ENCODE data around the gene BEND6. TPM values are rescaled to one million over a fixed set of nuclear protein-coding genes. Genes with fewer than 3 reads are reported as not detected.

The BEND6 gene
- total RNA-seq, 4 donors from 2014 or later, result 0.55 to 0.79 TPM; not detected in 2

GRCh38 chr6:56953597-56954402, 1.1 kb upstream of the BEND6 start:
- Histone ChIP-seq H3K36me3 (no peaks in the 10 kb centered on the region), H3K9me3 (no peaks in the 10 kb centered on the region), H3K4me3 (peak overlapping the region; percentile 8 to 58 (median 50)), H3K27ac (peak overlapping the region; percentile 41 to 72 (median 52)), H3K27me3 (peaks cover 55% of the 10 kb centered on the region), H3K4me1 (peaks cover 0 to 15% (median 10%) of the 10 kb centered on the region in 4 donors)
- TF ChIP-seq EP300 (IDR thresholded peaks at IDR 0.05; ENCODE audit: low read depth) (no peak), POLR2A (IDR thresholded peaks at IDR 0.05) (no peak), POLR2AphosphoS5 (IDR thresholded peaks at IDR 0.05) (no peak), CTCF (IDR thresholded peaks at IDR 0.05) (no peak)
- DNase-seq, result peak; percentile 8
- intact Hi-C loops (cut with DNase I; ENCODE audit: low total_unique reads) (no loop called here), in situ Hi-C loops (cut with MboI; ENCODE audit: low pct_ligation_motif_present in 1 of 4, low pct_unique_long_range_greater_than_20kb in 1 of 4, low sequenced_read_pairs in 3 of 4) (no loop called here)
- 8 to 17% methylated on average over 6 to 42 of the region's 42 CpGs for WGBS, 2 donors (ENCODE audit: low coverage in 1 of 2)

GRCh38 chr6:56955171-56956155, 556 bp downstream of the BEND6 start:
- intact Hi-C loops (cut with DNase I; ENCODE audit: low total_unique reads), result no loop called here
- H3K4me1 ChIP-seq, result peaks cover 0 to 15% (median 10%) of the 10 kb centered on the region in 4 donors
- H3K9me3 ChIP-seq, result no peaks in the 10 kb centered on the region
- no peaks in the 10 kb centered on the region for H3K36me3 ChIP-seq
- WGBS, 2 donors (ENCODE audit: low coverage in 1 of 2), result 0 to 3% methylated on average over 1 to 47 of the region's 57 CpGs
- DNase-seq, result peak; percentile 88
- in situ Hi-C loops (cut with MboI; ENCODE audit: low pct_ligation_motif_present in 1 of 4, low pct_unique_long_range_greater_than_20kb in 1 of 4, low sequenced_read_pairs in 3 of 4), result no loop called here
- peak overlapping the region; percentile 33 to 58 (median 50) for H3K4me3 ChIP-seq
- H3K27ac ChIP-seq, result peak overlapping the region; percentile 41 to 72 (median 64)
- peaks cover 55% of the 10 kb centered on the region for H3K27me3 ChIP-seq
- peak; percentile 49 to 65 (median 64) for TF ChIP-seq CTCF (IDR thresholded peaks at IDR 0.05)
- no peak for TF ChIP-seq EP300 (IDR thresholded peaks at IDR 0.05; ENCODE audit: low read depth)
- no peak for TF ChIP-seq POLR2A (IDR thresholded peaks at IDR 0.05)
- peak in 1 of 3 donors; percentile 28 for TF ChIP-seq POLR2AphosphoS5 (IDR thresholded peaks at IDR 0.05)

- WGBS, 2 donors (ENCODE audit: low coverage in 1 of 2), result 66 to 67% methylated on average over 4 of the region's 4 CpGs
- TF ChIP-seq CTCF (IDR thresholded peaks at IDR 0.05) (no peak), POLR2AphosphoS5 (IDR thresholded peaks at IDR 0.05) (no peak), EP300 (IDR thresholded peaks at IDR 0.05; ENCODE audit: low read depth) (no peak), POLR2A (IDR thresholded peaks at IDR 0.05) (no peak)
- Histone ChIP-seq H3K27ac (no peak overlapping the region), H3K4me1 (peaks cover 0 to 15% (median 10%) of the 10 kb centered on the region in 4 donors), H3K4me3 (no peak overlapping the region), H3K27me3 (peaks cover 48% of the 10 kb centered on the region), H3K9me3 (no peaks in the 10 kb centered on the region), H3K36me3 (no peaks in the 10 kb centered on the region)
- DNase-seq, result no peak
- intact Hi-C loops (cut with DNase I; ENCODE audit: low total_unique reads), result no loop called here
- in situ Hi-C loops (cut with MboI; ENCODE audit: low pct_ligation_motif_present in 1 of 4, low pct_unique_long_range_greater_than_20kb in 1 of 4, low sequenced_read_pairs in 3 of 4), result no loop called here
Measured at GRCh38 chr6:56956491-56956890, 1.6 kb downstream of the BEND6 start.

- intact Hi-C loops (cut with DNase I; ENCODE audit: low total_unique reads), result no loop called here
- Histone ChIP-seq H3K4me1 (peaks cover 0 to 15% (median 10%) of the 10 kb centered on the region in 4 donors), H3K9me3 (no peaks in the 10 kb centered on the region), H3K4me3 (no peak overlapping the region), H3K36me3 (no peaks in the 10 kb centered on the region), H3K27ac (no peak overlapping the region), H3K27me3 (peaks cover 36% of the 10 kb centered on the region)
- no peak for DNase-seq
- in situ Hi-C loops (cut with MboI; ENCODE audit: low pct_ligation_motif_present in 1 of 4, low pct_unique_long_range_greater_than_20kb in 1 of 4, low sequenced_read_pairs in 3 of 4), result no loop called here
- 89 to 100% methylated on average over 1 to 2 of the region's 2 CpGs for WGBS, 2 donors (ENCODE audit: low coverage in 1 of 2)
- no peak for TF ChIP-seq POLR2AphosphoS5 (IDR thresholded peaks at IDR 0.05)
- no peak for TF ChIP-seq EP300 (IDR thresholded peaks at IDR 0.05; ENCODE audit: low read depth)
- TF ChIP-seq CTCF (IDR thresholded peaks at IDR 0.05), result no peak
- no peak for TF ChIP-seq POLR2A (IDR thresholded peaks at IDR 0.05)
Measured at GRCh38 chr6:56957856-56958255, 2.9 kb downstream of the BEND6 start.
